ENCODE measurements around the gene APOBR. TPM values are rescaled to one million over a fixed set of nuclear protein-coding genes. Genes with fewer than 3 reads are reported as not detected.
A peak's percentile ranks its signal among the peaks of the same experiment; 100 is the strongest.

Gene APOBR
- total and polyA plus RNA-seq, 2 of the 13 experiments (the other 11 are each of a cell fraction or from before 2014, with no cell fraction given), result 0.03 TPM; not detected in 1

DNA sequence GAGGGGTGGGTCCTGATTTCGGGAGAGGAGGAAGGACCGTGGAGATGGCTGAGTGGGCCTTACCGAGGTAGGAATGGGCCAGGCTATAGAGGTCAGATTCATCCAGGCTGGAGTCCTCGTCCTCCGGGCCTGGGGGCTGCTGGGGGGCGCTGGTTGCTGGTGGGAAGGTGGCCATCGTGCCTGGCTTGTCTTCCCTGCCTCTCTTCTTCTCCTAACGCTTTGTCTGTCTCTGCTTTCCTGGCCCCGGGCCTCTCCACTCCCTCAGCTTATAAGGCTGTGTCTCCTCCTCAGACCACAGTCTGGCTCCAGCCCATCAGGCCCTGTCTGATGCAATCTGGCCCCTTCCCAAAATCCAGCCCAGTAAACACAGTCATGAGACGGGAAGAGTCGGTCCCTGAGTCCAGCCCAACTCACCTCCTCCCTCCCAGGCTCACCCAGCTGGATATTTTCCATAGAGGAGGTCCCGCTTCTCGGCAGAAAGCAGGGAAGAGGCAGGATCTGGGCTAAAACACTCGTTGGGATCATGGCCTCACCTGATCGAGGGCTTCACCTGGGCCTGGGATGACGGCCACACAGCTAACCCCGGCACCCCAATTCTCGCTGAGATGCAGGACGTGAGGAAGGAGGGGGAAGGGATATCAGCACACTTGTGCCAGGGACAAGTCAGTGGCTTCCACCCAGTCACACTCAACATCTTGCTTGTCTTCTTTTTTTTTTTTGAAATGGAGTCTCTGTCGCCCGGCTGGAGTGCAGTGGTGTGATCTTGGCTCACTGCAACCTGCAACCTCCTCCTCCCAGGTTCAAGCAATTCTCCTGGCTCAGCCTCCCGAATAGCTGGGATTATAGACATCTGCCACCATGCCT, 44.5 kb downstream of the APOBR start, which contains the start of gene NUPR1 (continued):
- TF ChIP-seq, protein P1, sequence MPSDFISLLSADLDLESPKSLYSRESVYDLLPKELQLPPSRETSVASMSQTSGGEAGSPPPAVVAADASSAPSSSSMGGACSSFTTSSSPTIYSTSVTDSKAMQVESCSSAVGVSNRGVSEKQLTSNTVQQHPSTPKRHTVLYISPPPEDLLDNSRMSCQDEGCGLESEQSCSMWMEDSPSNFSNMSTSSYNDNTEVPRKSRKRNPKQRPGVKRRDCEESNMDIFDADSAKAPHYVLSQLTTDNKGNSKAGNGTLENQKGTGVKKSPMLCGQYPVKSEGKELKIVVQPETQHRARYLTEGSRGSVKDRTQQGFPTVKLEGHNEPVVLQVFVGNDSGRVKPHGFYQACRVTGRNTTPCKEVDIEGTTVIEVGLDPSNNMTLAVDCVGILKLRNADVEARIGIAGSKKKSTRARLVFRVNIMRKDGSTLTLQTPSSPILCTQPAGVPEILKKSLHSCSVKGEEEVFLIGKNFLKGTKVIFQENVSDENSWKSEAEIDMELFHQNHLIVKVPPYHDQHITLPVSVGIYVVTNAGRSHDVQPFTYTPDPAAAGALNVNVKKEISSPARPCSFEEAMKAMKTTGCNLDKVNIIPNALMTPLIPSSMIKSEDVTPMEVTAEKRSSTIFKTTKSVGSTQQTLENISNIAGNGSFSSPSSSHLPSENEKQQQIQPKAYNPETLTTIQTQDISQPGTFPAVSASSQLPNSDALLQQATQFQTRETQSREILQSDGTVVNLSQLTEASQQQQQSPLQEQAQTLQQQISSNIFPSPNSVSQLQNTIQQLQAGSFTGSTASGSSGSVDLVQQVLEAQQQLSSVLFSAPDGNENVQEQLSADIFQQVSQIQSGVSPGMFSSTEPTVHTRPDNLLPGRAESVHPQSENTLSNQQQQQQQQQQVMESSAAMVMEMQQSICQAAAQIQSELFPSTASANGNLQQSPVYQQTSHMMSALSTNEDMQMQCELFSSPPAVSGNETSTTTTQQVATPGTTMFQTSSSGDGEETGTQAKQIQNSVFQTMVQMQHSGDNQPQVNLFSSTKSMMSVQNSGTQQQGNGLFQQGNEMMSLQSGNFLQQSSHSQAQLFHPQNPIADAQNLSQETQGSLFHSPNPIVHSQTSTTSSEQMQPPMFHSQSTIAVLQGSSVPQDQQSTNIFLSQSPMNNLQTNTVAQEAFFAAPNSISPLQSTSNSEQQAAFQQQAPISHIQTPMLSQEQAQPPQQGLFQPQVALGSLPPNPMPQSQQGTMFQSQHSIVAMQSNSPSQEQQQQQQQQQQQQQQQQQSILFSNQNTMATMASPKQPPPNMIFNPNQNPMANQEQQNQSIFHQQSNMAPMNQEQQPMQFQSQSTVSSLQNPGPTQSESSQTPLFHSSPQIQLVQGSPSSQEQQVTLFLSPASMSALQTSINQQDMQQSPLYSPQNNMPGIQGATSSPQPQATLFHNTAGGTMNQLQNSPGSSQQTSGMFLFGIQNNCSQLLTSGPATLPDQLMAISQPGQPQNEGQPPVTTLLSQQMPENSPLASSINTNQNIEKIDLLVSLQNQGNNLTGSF (CRISPR knock-in tag; IDR thresholded peaks at IDR 0.05), result no peak
- peak; percentile 68; the same call in 1 of the 2 replicates for TF ChIP-seq NFKB2 (CRISPR knock-in tag; IDR thresholded peaks at IDR 0.05; ENCODE audit: borderline replicate concordance)
- no peak for TF ChIP-seq ZBTB1 (CRISPR knock-in tag; IDR thresholded peaks at IDR 0.05; ENCODE audit: borderline replicate concordance)
- peak; percentile 86; the same call in 1 of the 2 replicates for TF ChIP-seq ZIK1 (CRISPR knock-in tag; IDR thresholded peaks at IDR 0.05; ENCODE audit: borderline replicate concordance, low read depth)
- TF ChIP-seq ZNF780A (CRISPR knock-in tag; IDR thresholded peaks at IDR 0.05), result no peak
- peak; percentile 58; the same call in 1 of the 2 replicates for TF ChIP-seq IRF2 (CRISPR knock-in tag; IDR thresholded peaks at IDR 0.05)
- 0 out of 2 replicates have a peak, but pooled peaks have one; percentile 48 for TF ChIP-seq ZNF629 (CRISPR knock-in tag; conservative IDR thresholded peaks at IDR 0.05)
- TF ChIP-seq, protein P2, sequence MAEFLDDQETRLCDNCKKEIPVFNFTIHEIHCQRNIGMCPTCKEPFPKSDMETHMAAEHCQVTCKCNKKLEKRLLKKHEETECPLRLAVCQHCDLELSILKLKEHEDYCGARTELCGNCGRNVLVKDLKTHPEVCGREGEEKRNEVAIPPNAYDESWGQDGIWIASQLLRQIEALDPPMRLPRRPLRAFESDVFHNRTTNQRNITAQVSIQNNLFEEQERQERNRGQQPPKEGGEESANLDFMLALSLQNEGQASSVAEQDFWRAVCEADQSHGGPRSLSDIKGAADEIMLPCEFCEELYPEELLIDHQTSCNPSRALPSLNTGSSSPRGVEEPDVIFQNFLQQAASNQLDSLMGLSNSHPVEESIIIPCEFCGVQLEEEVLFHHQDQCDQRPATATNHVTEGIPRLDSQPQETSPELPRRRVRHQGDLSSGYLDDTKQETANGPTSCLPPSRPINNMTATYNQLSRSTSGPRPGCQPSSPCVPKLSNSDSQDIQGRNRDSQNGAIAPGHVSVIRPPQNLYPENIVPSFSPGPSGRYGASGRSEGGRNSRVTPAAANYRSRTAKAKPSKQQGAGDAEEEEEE (CRISPR knock-in tag; IDR thresholded peaks at IDR 0.05; ENCODE audit: borderline replicate concordance), result no peak
- TF ChIP-seq ZKSCAN5 (CRISPR knock-in tag; IDR thresholded peaks at IDR 0.05), result no peak
- TF ChIP-seq NFRKB (IDR thresholded peaks at IDR 0.05), result no peak
- no peak; the same call in 1 of the 2 replicates for TF ChIP-seq EEA1 (CRISPR knock-in tag; IDR thresholded peaks at IDR 0.05; ENCODE audit: borderline replicate concordance)
- TF ChIP-seq, protein P3, sequence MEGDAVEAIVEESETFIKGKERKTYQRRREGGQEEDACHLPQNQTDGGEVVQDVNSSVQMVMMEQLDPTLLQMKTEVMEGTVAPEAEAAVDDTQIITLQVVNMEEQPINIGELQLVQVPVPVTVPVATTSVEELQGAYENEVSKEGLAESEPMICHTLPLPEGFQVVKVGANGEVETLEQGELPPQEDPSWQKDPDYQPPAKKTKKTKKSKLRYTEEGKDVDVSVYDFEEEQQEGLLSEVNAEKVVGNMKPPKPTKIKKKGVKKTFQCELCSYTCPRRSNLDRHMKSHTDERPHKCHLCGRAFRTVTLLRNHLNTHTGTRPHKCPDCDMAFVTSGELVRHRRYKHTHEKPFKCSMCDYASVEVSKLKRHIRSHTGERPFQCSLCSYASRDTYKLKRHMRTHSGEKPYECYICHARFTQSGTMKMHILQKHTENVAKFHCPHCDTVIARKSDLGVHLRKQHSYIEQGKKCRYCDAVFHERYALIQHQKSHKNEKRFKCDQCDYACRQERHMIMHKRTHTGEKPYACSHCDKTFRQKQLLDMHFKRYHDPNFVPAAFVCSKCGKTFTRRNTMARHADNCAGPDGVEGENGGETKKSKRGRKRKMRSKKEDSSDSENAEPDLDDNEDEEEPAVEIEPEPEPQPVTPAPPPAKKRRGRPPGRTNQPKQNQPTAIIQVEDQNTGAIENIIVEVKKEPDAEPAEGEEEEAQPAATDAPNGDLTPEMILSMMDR (CRISPR knock-in tag; IDR thresholded peaks at IDR 0.05), result no peak
- TF ChIP-seq, protein P4, sequence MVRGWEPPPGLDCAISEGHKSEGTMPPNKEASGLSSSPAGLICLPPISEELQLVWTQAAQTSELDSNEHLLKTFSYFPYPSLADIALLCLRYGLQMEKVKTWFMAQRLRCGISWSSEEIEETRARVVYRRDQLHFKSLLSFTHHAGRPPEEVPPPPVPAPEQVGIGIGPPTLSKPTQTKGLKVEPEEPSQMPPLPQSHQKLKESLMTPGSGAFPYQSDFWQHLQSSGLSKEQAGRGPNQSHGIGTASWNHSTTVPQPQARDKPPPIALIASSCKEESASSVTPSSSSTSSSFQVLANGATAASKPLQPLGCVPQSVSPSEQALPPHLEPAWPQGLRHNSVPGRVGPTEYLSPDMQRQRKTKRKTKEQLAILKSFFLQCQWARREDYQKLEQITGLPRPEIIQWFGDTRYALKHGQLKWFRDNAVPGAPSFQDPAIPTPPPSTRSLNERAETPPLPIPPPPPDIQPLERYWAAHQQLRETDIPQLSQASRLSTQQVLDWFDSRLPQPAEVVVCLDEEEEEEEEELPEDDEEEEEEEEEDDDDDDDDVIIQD (CRISPR knock-in tag; IDR thresholded peaks at IDR 0.05; ENCODE audit: low read depth), result no peak
- peak; percentile 56 to 62 for TF ChIP-seq POLR2A (IDR thresholded peaks at IDR 0.05; ENCODE audit: insufficient read depth in 1 of 2, low read depth in 2 of 2, low read length in 2 of 2)
- TF ChIP-seq NPAS2 (CRISPR knock-in tag; IDR thresholded peaks at IDR 0.05; ENCODE audit: borderline replicate concordance), result no peak
- TF ChIP-seq, protein P5, sequence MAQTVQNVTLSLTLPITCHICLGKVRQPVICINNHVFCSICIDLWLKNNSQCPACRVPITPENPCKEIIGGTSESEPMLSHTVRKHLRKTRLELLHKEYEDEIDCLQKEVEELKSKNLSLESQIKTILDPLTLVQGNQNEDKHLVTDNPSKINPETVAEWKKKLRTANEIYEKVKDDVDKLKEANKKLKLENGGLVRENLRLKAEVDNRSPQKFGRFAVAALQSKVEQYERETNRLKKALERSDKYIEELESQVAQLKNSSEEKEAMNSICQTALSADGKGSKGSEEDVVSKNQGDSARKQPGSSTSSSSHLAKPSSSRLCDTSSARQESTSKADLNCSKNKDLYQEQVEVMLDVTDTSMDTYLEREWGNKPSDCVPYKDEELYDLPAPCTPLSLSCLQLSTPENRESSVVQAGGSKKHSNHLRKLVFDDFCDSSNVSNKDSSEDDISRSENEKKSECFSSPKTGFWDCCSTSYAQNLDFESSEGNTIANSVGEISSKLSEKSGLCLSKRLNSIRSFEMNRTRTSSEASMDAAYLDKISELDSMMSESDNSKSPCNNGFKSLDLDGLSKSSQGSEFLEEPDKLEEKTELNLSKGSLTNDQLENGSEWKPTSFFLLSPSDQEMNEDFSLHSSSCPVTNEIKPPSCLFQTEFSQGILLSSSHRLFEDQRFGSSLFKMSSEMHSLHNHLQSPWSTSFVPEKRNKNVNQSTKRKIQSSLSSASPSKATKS (CRISPR knock-in tag; IDR thresholded peaks at IDR 0.05), result no peak

Measured in HepG2 (cell line).